Fibroblast of mammary gland (primary cell): ENCODE measurements around the gene CDHR3.

Experiments used
- DNase-seq: peaks from one replicate; pipeline ENCODE4 v3.0.0-alpha.2; 2010; ENCODE audit warnings: low read depth
- H3K4me3 ChIP-seq: 2 replicates; pipeline ENCODE4 v1.5.1; 2011; ENCODE audit warnings: low read depth, mild to moderate bottlenecking, low read length, moderate library complexity; ENCODE audit not compliant: control insufficient read depth
- TF ChIP-seq, protein P1 (sequence below): conservative IDR thresholded peaks from 2 replicates; pipeline ENCODE4 v1.5.1; 2011; ENCODE audit warnings: low read depth, low read length, inconsistent platforms; ENCODE audit not compliant: control insufficient read depth, insufficient read depth

The CDHR3 gene

GRCh38 chr7:106050002-106050745 is 87.1 kb downstream of the CDHR3 start:
- TF ChIP-seq, protein P1, sequence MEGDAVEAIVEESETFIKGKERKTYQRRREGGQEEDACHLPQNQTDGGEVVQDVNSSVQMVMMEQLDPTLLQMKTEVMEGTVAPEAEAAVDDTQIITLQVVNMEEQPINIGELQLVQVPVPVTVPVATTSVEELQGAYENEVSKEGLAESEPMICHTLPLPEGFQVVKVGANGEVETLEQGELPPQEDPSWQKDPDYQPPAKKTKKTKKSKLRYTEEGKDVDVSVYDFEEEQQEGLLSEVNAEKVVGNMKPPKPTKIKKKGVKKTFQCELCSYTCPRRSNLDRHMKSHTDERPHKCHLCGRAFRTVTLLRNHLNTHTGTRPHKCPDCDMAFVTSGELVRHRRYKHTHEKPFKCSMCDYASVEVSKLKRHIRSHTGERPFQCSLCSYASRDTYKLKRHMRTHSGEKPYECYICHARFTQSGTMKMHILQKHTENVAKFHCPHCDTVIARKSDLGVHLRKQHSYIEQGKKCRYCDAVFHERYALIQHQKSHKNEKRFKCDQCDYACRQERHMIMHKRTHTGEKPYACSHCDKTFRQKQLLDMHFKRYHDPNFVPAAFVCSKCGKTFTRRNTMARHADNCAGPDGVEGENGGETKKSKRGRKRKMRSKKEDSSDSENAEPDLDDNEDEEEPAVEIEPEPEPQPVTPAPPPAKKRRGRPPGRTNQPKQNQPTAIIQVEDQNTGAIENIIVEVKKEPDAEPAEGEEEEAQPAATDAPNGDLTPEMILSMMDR, result peak; percentile 26
- peak; percentile 79 for DNase-seq

GRCh38 chr7:106050746-106051117 is 87.7 kb downstream of the CDHR3 start:
- peak; percentile 65 for DNase-seq
- H3K4me3 ChIP-seq, result no peak overlapping the region
- TF ChIP-seq, protein P1, result no peak

More at GRCh38 chr7:106050002-106050745, 87.1 kb downstream of the CDHR3 start:
- no peak overlapping the region for H3K4me3 ChIP-seq

DNA sequence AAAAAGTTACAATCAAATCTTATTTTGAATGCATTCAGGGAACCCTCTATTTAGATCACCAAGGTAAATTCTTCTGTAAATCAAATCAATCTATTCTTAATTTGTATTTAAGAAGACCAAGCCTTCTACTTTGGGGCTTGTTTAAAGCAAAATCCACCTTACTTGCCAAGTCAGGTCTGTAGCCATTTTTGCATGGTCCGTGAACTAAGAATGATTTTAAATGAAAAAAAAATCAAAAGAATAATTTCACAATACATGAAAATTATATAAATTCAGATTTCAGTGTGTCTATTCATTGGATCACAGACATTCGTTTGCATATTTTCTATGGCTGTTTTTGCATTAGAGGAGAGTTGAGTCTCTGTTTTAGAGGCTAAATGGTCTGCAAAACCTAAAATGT is 89.6 kb downstream of the CDHR3 start:
- TF ChIP-seq, protein P1, result no peak
- DNase-seq, result no peak
- H3K4me3 ChIP-seq, result no peak overlapping the region

DNA sequence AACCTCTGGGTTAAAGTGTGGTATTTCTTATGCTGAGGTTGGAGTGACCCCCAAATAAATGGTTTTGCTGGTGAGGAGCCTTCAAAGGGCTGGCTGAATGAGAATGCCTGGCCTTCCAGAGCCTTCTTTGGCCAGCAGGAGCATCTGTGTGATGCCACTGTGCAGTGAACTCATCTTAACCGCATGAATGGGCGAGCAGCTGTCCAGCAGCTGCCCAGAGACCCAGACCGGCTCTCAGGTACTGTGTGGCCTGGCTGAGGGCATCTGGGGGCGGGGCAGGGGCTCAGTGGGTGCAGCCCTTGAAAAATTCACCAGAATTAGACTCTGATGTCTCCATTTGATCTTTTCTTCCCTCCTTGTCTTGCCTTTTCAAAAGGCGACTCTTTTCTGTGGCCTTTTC is 90.0 kb downstream of the CDHR3 start:
- no peak overlapping the region for H3K4me3 ChIP-seq
- DNase-seq, result no peak
- TF ChIP-seq, protein P1, result no peak

- no peak for DNase-seq
- TF ChIP-seq, protein P1, result no peak
- H3K4me3 ChIP-seq, result no peak overlapping the region
Measured at GRCh38 chr7:106054156-106054910, 91.3 kb downstream of the CDHR3 start.

DNA sequence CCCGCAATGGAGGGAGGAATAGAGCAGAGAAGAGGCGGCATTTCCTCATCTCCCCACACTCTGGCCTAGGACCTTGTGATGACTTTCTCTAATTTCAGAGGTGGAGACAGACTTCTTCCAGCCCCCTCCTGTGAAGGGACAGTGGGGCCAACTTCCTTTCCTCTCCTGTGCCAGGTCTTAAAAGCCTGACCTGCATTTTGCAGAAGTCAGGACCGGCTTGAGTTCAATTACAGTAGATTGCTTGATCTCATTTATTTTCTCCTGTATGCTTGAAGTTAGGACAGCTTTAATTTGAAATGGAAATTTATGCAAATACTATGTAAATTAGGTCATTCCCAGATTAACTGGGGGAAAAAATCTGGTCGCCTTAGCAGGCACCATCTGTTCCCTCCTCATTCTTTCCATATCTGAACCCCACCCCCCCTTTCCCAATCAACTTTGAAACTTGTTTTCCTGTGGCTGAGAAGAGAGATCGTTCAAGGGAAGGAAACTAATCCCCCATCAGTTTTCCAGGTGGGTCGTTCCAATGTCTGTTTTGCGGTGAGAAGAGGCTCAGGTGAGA is 92.0 kb downstream of the CDHR3 start:
- TF ChIP-seq, protein P1, result no peak
- no peak for DNase-seq
- no peak overlapping the region for H3K4me3 ChIP-seq
